GM18867 (cell line): Measurements from ENCODE around the gene RAB3C.

Experiments used
- ATAC-seq: cut with Tn5 transposase; IDR thresholded peaks from one replicate; pipeline ENCODE4 v1.9.1; 2021; ENCODE audit warnings: mild to moderate bottlenecking, moderate library complexity; ENCODE audit not compliant: unreplicated experiment

RAB3C gene

GRCh38 chr5:58718269-58718978 lies 135.5 kb downstream of the RAB3C start:
- no peak for ATAC-seq

GRCh38 chr5:58722160-58722559 lies 139.3 kb downstream of the RAB3C start:
- ATAC-seq, result no peak

GRCh38 chr5:58724992-58725391 lies 142.1 kb downstream of the RAB3C start:
- ATAC-seq, result no peak

GRCh38 chr5:58731641-58732040 lies 148.8 kb downstream of the RAB3C start:
- ATAC-seq, result no peak

- ATAC-seq, result no peak
These were observed 152.8 kb downstream of the RAB3C start for GRCh38 chr5:58735637-58736036.

GRCh38 chr5:58736214-58736613 lies 153.3 kb downstream of the RAB3C start:
- ATAC-seq, result no peak

GRCh38 chr5:58737671-58738070 lies 154.8 kb downstream of the RAB3C start:
- ATAC-seq, result no peak

- no peak for ATAC-seq
These were observed 155.5 kb downstream of the RAB3C start for GRCh38 chr5:58738336-58738735.

GRCh38 chr5:58739051-58739450 lies 156.2 kb downstream of the RAB3C start:
- no peak for ATAC-seq

- ATAC-seq, result no peak
These were observed 158.1 kb downstream of the RAB3C start for GRCh38 chr5:58740956-58741355.

GRCh38 chr5:58745350-58745749 lies 162.5 kb downstream of the RAB3C start:
- no peak for ATAC-seq

- ATAC-seq, result no peak
These were observed 163.4 kb downstream of the RAB3C start for GRCh38 chr5:58746321-58746720.

GRCh38 chr5:58750036-58750435 lies 167.2 kb downstream of the RAB3C start:
- ATAC-seq, result no peak

- no peak for ATAC-seq
These were observed 168.5 kb downstream of the RAB3C start for GRCh38 chr5:58751222-58751837.

- ATAC-seq, result no peak
These were observed 169.2 kb downstream of the RAB3C start for GRCh38 chr5:58752104-58752503.

- no peak for ATAC-seq
These were observed 170.6 kb downstream of the RAB3C start for GRCh38 chr5:58753446-58753845.

GRCh38 chr5:58754250-58754649 lies 171.4 kb downstream of the RAB3C start:
- ATAC-seq, result no peak

GRCh38 chr5:58755397-58755796 lies 172.5 kb downstream of the RAB3C start:
- ATAC-seq, result no peak

- peak; percentile 94 for ATAC-seq
These were observed 176.9 kb downstream of the RAB3C start for GRCh38 chr5:58759745-58760144.

- no peak for ATAC-seq
These were observed 177.3 kb downstream of the RAB3C start for GRCh38 chr5:58760222-58760621.

- ATAC-seq, result no peak
These were observed 178.5 kb downstream of the RAB3C start for GRCh38 chr5:58761407-58761806.

- ATAC-seq, result no peak
These were observed 180.5 kb downstream of the RAB3C start for GRCh38 chr5:58763390-58763789.

GRCh38 chr5:58764199-58764598 lies 181.3 kb downstream of the RAB3C start:
- no peak for ATAC-seq
